ENCODE results near the gene CAMTA1.

Gene CAMTA1

GRCh38 chr1:7095343-7095964, 310.2 kb downstream of the CAMTA1 start:
- Mint-ChIP-seq H3K4me1 (no peaks in the 10 kb centered on the region), H3K36me3 (no peaks in the 10 kb centered on the region), H3K27ac (no peak overlapping the region), H3K4me3 (no peak overlapping the region), H3K9me3 (no peaks in the 10 kb centered on the region)
- DNase-seq (ENCODE audit: low spot score in 2 of 2): no peak
- ATAC-seq: no peak

GRCh38 chr1:7097938-7098592, 312.8 kb downstream of the CAMTA1 start:
- no peaks in the 10 kb centered on the region for H3K4me1 Mint-ChIP-seq
- no peak for ATAC-seq
- no peak for DNase-seq (ENCODE audit: low spot score in 2 of 2)
- no peaks in the 10 kb centered on the region for H3K36me3 Mint-ChIP-seq
- no peaks in the 10 kb centered on the region for H3K9me3 Mint-ChIP-seq
- no peak overlapping the region for H3K27ac Mint-ChIP-seq
- no peak overlapping the region for H3K4me3 Mint-ChIP-seq

GRCh38 chr1:7098641-7099040, 313.4 kb downstream of the CAMTA1 start:
- H3K4me3 Mint-ChIP-seq: no peak overlapping the region
- no peak overlapping the region for H3K27ac Mint-ChIP-seq
- no peak for ATAC-seq
- no peaks in the 10 kb centered on the region for H3K4me1 Mint-ChIP-seq
- no peaks in the 10 kb centered on the region for H3K36me3 Mint-ChIP-seq
- DNase-seq (ENCODE audit: low spot score in 2 of 2): no peak
- H3K9me3 Mint-ChIP-seq: no peaks in the 10 kb centered on the region

GRCh38 chr1:7100479-7100878, 315.2 kb downstream of the CAMTA1 start:
- no peaks in the 10 kb centered on the region for H3K36me3 Mint-ChIP-seq
- no peaks in the 10 kb centered on the region for H3K4me1 Mint-ChIP-seq
- no peak overlapping the region for H3K4me3 Mint-ChIP-seq
- no peaks in the 10 kb centered on the region for H3K9me3 Mint-ChIP-seq
- ATAC-seq: no peak
- DNase-seq (ENCODE audit: low spot score in 2 of 2): no peak
- H3K27ac Mint-ChIP-seq: no peak overlapping the region

- Mint-ChIP-seq H3K27ac (no peak overlapping the region), H3K36me3 (no peaks in the 10 kb centered on the region), H3K4me1 (no peaks in the 10 kb centered on the region), H3K9me3 (no peaks in the 10 kb centered on the region), H3K4me3 (no peak overlapping the region)
- DNase-seq (ENCODE audit: low spot score in 2 of 2) (no peak), ATAC-seq (no peak)
These were observed 315.9 kb downstream of the CAMTA1 start for GRCh38 chr1:7101187-7101586.

GRCh38 chr1:7103361-7103782, 318.1 kb downstream of the CAMTA1 start:
- Mint-ChIP-seq H3K27ac (no peak overlapping the region), H3K4me3 (no peak overlapping the region), H3K4me1 (no peaks in the 10 kb centered on the region), H3K36me3 (no peaks in the 10 kb centered on the region), H3K9me3 (no peaks in the 10 kb centered on the region)
- DNase-seq (ENCODE audit: low spot score in 2 of 2) (no peak), ATAC-seq (no peak)

- Mint-ChIP-seq H3K27ac (no peak overlapping the region), H3K4me1 (no peaks in the 10 kb centered on the region), H3K9me3 (no peaks in the 10 kb centered on the region), H3K4me3 (no peak overlapping the region), H3K36me3 (no peaks in the 10 kb centered on the region)
- ATAC-seq: no peak
- no peak for DNase-seq (ENCODE audit: low spot score in 2 of 2)
These were observed 318.6 kb downstream of the CAMTA1 start for GRCh38 chr1:7103874-7104273.

GRCh38 chr1:7104339-7104738, 319.1 kb downstream of the CAMTA1 start:
- ATAC-seq (no peak), DNase-seq (ENCODE audit: low spot score in 2 of 2) (no peak)
- no peaks in the 10 kb centered on the region for H3K4me1 Mint-ChIP-seq
- H3K4me3 Mint-ChIP-seq: no peak overlapping the region
- no peaks in the 10 kb centered on the region for H3K9me3 Mint-ChIP-seq
- H3K27ac Mint-ChIP-seq: no peak overlapping the region
- no peaks in the 10 kb centered on the region for H3K36me3 Mint-ChIP-seq

GRCh38 chr1:7105269-7105668, 320.0 kb downstream of the CAMTA1 start:
- H3K27ac Mint-ChIP-seq: no peak overlapping the region
- no peak for ATAC-seq
- H3K4me1 Mint-ChIP-seq: no peaks in the 10 kb centered on the region
- H3K9me3 Mint-ChIP-seq: no peaks in the 10 kb centered on the region
- H3K4me3 Mint-ChIP-seq: no peak overlapping the region
- DNase-seq (ENCODE audit: low spot score in 2 of 2): no peak
- H3K36me3 Mint-ChIP-seq: no peaks in the 10 kb centered on the region

GRCh38 chr1:7106442-7107108, 321.3 kb downstream of the CAMTA1 start:
- Mint-ChIP-seq H3K4me1 (no peaks in the 10 kb centered on the region), H3K36me3 (no peaks in the 10 kb centered on the region), H3K4me3 (no peak overlapping the region), H3K9me3 (no peaks in the 10 kb centered on the region), H3K27ac (no peak overlapping the region)
- DNase-seq (ENCODE audit: low spot score in 2 of 2) (no peak), ATAC-seq (no peak)

GRCh38 chr1:7107109-7107830, 322.0 kb downstream of the CAMTA1 start:
- DNase-seq (ENCODE audit: low spot score in 2 of 2) (no peak), ATAC-seq (no peak)
- Mint-ChIP-seq H3K4me1 (no peaks in the 10 kb centered on the region), H3K27ac (no peak overlapping the region), H3K36me3 (no peaks in the 10 kb centered on the region), H3K9me3 (no peaks in the 10 kb centered on the region), H3K4me3 (no peak overlapping the region)

- Mint-ChIP-seq H3K27ac (no peak overlapping the region), H3K9me3 (no peaks in the 10 kb centered on the region), H3K4me3 (no peak overlapping the region), H3K4me1 (no peaks in the 10 kb centered on the region), H3K36me3 (no peaks in the 10 kb centered on the region)
- no peak for ATAC-seq
- DNase-seq (ENCODE audit: low spot score in 2 of 2): no peak
These were observed 323.0 kb downstream of the CAMTA1 start for GRCh38 chr1:7108251-7108650.

GRCh38 chr1:7109901-7110300, 324.6 kb downstream of the CAMTA1 start:
- ATAC-seq: no peak
- no peak overlapping the region for H3K4me3 Mint-ChIP-seq
- H3K9me3 Mint-ChIP-seq: peaks cover 3% of the 10 kb centered on the region
- no peak for DNase-seq (ENCODE audit: low spot score in 2 of 2)
- no peak overlapping the region for H3K27ac Mint-ChIP-seq
- H3K36me3 Mint-ChIP-seq: no peaks in the 10 kb centered on the region
- no peaks in the 10 kb centered on the region for H3K4me1 Mint-ChIP-seq

GRCh38 chr1:7110321-7110720, 325.1 kb downstream of the CAMTA1 start:
- Mint-ChIP-seq H3K9me3 (peaks cover 3% of the 10 kb centered on the region), H3K4me3 (no peak overlapping the region), H3K27ac (no peak overlapping the region), H3K4me1 (no peaks in the 10 kb centered on the region), H3K36me3 (no peaks in the 10 kb centered on the region)
- ATAC-seq (no peak), DNase-seq (ENCODE audit: low spot score in 2 of 2) (no peak)

GRCh38 chr1:7111853-7112252, 326.6 kb downstream of the CAMTA1 start:
- H3K4me1 Mint-ChIP-seq: no peaks in the 10 kb centered on the region
- ATAC-seq (no peak), DNase-seq (ENCODE audit: low spot score in 2 of 2) (no peak)
- no peak overlapping the region for H3K4me3 Mint-ChIP-seq
- no peaks in the 10 kb centered on the region for H3K36me3 Mint-ChIP-seq
- H3K27ac Mint-ChIP-seq: no peak overlapping the region
- peaks cover 7% of the 10 kb centered on the region for H3K9me3 Mint-ChIP-seq

- H3K4me1 Mint-ChIP-seq: no peaks in the 10 kb centered on the region
- ATAC-seq: no peak
- DNase-seq (ENCODE audit: low spot score in 2 of 2): no peak
- no peak overlapping the region for H3K27ac Mint-ChIP-seq
- no peaks in the 10 kb centered on the region for H3K36me3 Mint-ChIP-seq
- H3K9me3 Mint-ChIP-seq: peaks cover 7% of the 10 kb centered on the region
- H3K4me3 Mint-ChIP-seq: no peak overlapping the region
These were observed 327.9 kb downstream of the CAMTA1 start for GRCh38 chr1:7113136-7113535.
